K562 (cell line): ENCODE data around the gene SMIM35. TPM values are rescaled to one million over a fixed set of nuclear protein-coding genes. Genes with fewer than 3 reads are reported as not detected.

ENCODE experiments used
- ATAC-seq: fragments of 200-7000 bp; cut with Tn5 transposase; 3 replicates; pipeline ENCODE4 v1.9.1; 2020; ENCODE audit warnings: moderate library complexity
- BruUV-seq: library from RNA; stranded (reverse); fragments of 400-500 nt; replicated peaks from 2 replicates; lab custom pipeline; 2021; lab: Mats Ljungman, UMichigan
- CTCF ChIA-PET: fragments of 300-600 bp; formaldehyde crosslinking; extraction: SDS; loops from one replicate; lab custom pipeline; 2021; ENCODE audit warnings: low intra/inter-chr PET ratio; lab: Yijun Ruan, JAX
- POLR2A ChIA-PET: fragments of 300-600, 350-650 bp; sonication (Branson Sonifier 250); formaldehyde crosslinking; extraction: SDS; loops from one replicate; lab custom pipeline; 2021; ENCODE audit warnings: antibody characterized with exemption, inconsistent platforms; lab: Yijun Ruan, JAX
- DNase-seq, 4 experiments: peaks; one replicate each; pipeline versions ENCODE4 v3.0.0 to v3.0.0-alpha.2; 2011 to 2018; ENCODE audit warnings: low spot score in 3 of 4, mixed read lengths in 3 of 4; ENCODE audit errors: extremely low read depth in 1 of 4
- FAIRE-seq: peaks from 2 replicates; lab custom pipeline; 2011; peaks lifted over from hg19 to GRCh38; lab: Jason Lieb, UNC
- H2AFZ ChIP-seq: 2 replicates; pipeline ENCODE4 v1.6.0; 2011; ENCODE audit warnings: low read depth, low read length, control low read depth, inconsistent platforms
- H3K27ac ChIP-seq: fragments of 200-600 bp; 3 replicates; pipeline ENCODE4 v1.8.0; 2011; ENCODE audit warnings: low read depth, mild to moderate bottlenecking, control low read depth, inconsistent platforms, low read length, moderate library complexity, mixed read lengths; ENCODE audit errors: extremely low read depth
- H3K27me3 ChIP-seq, 2 experiments: fragments of 300-600 bp in 1 of 2; 2 replicates in 1 of 2; 3 replicates in 1 of 2; pipeline versions ENCODE4 v1.6.0 to v1.8.0; 2011; ENCODE audit warnings: inconsistent platforms in 2 of 2, low read length in 2 of 2, mild to moderate bottlenecking in 1 of 2, mixed read lengths in 1 of 2, moderate library complexity in 1 of 2; ENCODE audit not compliant: control insufficient read depth in 2 of 2, insufficient read depth in 2 of 2
- H3K36me3 ChIP-seq: fragments of 300-600 bp; 3 replicates; pipeline ENCODE4 v1.8.0; 2011; ENCODE audit warnings: mild to moderate bottlenecking, low read length, inconsistent platforms; ENCODE audit not compliant: control insufficient read depth, insufficient read depth
- H3K4me1 ChIP-seq, 2 experiments: fragments of 200-600 bp in 1 of 2; replicated peaks in 1 of 2; 2 replicates in 1 of 2; 3 replicates in 1 of 2; pipeline versions ENCODE4 v1.5.1 to v1.8.0; 2011; ENCODE audit warnings: inconsistent platforms in 2 of 2, low read length in 2 of 2, mild to moderate bottlenecking in 1 of 2, mixed read lengths in 1 of 2, moderate library complexity in 1 of 2; ENCODE audit not compliant: control insufficient read depth in 2 of 2, insufficient read depth in 2 of 2
- H3K4me2 ChIP-seq: 2 replicates; pipeline ENCODE4 v1.6.1; 2011; ENCODE audit warnings: low read length, control low read depth, inconsistent platforms, mixed read lengths; ENCODE audit not compliant: insufficient read depth
- H3K4me3 ChIP-seq: fragments of 200-600 bp; sonication (generic), shearing (Covaris generic); 2 replicates; pipeline ENCODE4 v1.5.1; 2016; ENCODE audit warnings: control low read depth, inconsistent platforms
- H3K79me2 ChIP-seq: fragments of 200-600 bp; 3 replicates; pipeline ENCODE4 v1.8.0; 2011; ENCODE audit warnings: low read length, inconsistent platforms; ENCODE audit not compliant: control insufficient read depth, insufficient read depth
- H3K9ac ChIP-seq, 2 experiments: 2 replicates each; pipeline versions ENCODE4 v1.6.0 to v1.6.1; 2011; ENCODE audit warnings: low read depth in 2 of 2, low read length in 2 of 2, control low read depth in 1 of 2, inconsistent platforms in 1 of 2, mild to moderate bottlenecking in 1 of 2, mixed read lengths in 1 of 2; ENCODE audit not compliant: insufficient read depth in 1 of 2
- H3K9me1 ChIP-seq: one replicate; pipeline ENCODE4 v1.6.0; 2011; ENCODE audit warnings: inconsistent platforms, mild to moderate bottlenecking, low read length, moderate library complexity; ENCODE audit not compliant: control insufficient read depth, insufficient read depth
- H3K9me3 ChIP-seq: replicated peaks from 2 replicates; pipeline ENCODE4 v1.5.1; 2011; ENCODE audit warnings: low read depth, low read length, inconsistent platforms; ENCODE audit not compliant: control insufficient read depth, insufficient read depth
- H4K20me1 ChIP-seq: replicated peaks from 2 replicates; pipeline ENCODE4 v1.6.1; 2011; ENCODE audit warnings: low read length, inconsistent platforms, mixed read lengths; ENCODE audit not compliant: control insufficient read depth, insufficient read depth
- ATF2 ChIP-seq: sonication (generic); formaldehyde crosslinking; IDR thresholded peaks from 2 replicates; pipeline ENCODE4 v1.8.1; 2022; ENCODE audit warnings: missing genetic modification reagents
- CTBP1 ChIP-seq: fragments of 450-650 bp; IDR thresholded peaks from 2 replicates; pipeline ENCODE4 v1.6.1; 2016; ENCODE audit warnings: borderline replicate concordance
- MBD1 ChIP-seq: fragments of 250-450 bp; sonication (Bioruptor Pico); IDR thresholded peaks from 2 replicates; pipeline ENCODE4 v1.8.0; 2022; ENCODE audit warnings: inconsistent platforms
- MEIS2 ChIP-seq: fragments of 450-650 bp; IDR thresholded peaks from 2 replicates; pipeline ENCODE4 v1.6.1; 2014; ENCODE audit warnings: mild to moderate bottlenecking; ENCODE audit not compliant: partially characterized antibody
- POLR2AphosphoS2 ChIP-seq: IDR thresholded peaks from 2 replicates; pipeline ENCODE4 v1.6.1; 2012; ENCODE audit warnings: low read length, improper control_type of control experiment
- ZNF780A ChIP-seq: fragments of 250-450 bp; sonication (Bioruptor Pico); IDR thresholded peaks from 2 replicates; pipeline ENCODE4 v1.5.0; 2021; ENCODE audit warnings: mild to moderate bottlenecking
- WGBS: fragments of 100-300 bp; shearing (Covaris generic); methylation state at CpG from one replicate; pipeline ENCODE4 v1.1.6; 2016; ENCODE audit warnings: low coverage, mixed read lengths; ENCODE audit not compliant: insufficient coverage; ENCODE audit errors: missing lambda C conversion rate; 5-methylcytosine and 5-hydroxymethylcytosine counted together
- in situ Hi-C: fragments of 300-500 bp; cut with MboI; formaldehyde crosslinking; loops from 4 replicates; pipeline ENCODE4 v1.15.0; 2018; ENCODE audit warnings: inconsistent platforms, mixed read lengths
- intact Hi-C: fragments of 100-400 bp; cut with micrococcal nuclease; formaldehyde crosslinking; loops from 2 replicates; pipeline ENCODE4 v1.14.2; 2022
- polyA plus RNA-seq, 8 experiments: library from polyadenylated mRNA; depleted of rRNA in 4 of 8; stranded (reverse) in 5 of 8; unstranded in 3 of 8; fragments of >200 nt; fragmentation: Nextera tagmentation in 2 of 8; fragmentation: Illumina TruSeq in 1 of 8; extraction: Ambion mirVana in 2 of 8; extraction: Trizol in 1 of 8; gene quantifications; 2 replicates each; pipeline versions ENCODE4 v1.2.1 to v1.2.3, GENCODE V29; 2011 to 2014; ENCODE audit warnings: inconsistent platforms in 1 of 8, missing spikeins in 1 of 8
- total RNA-seq, 7 experiments: library from RNA; depleted of rRNA in 6 of 7; stranded (reverse); fragments of >200 nt in 6 of 7; fragmentation: Illumina TruSeq in 2 of 7; extraction: Trizol in 2 of 7; gene quantifications; 2 replicates each; pipeline versions ENCODE4 v1.2.1 to v1.2.3, GENCODE V29; 2011 to 2021; ENCODE audit warnings: low replicate concordance in 1 of 7
- TF ChIP-seq, protein P1 (sequence below): fragments of 250-450 bp; sonication (Bioruptor Pico); IDR thresholded peaks from 2 replicates; pipeline ENCODE4 v1.5.0; 2021

The SMIM35 gene
- total and polyA plus RNA-seq, 9 of the 15 experiments (the other 6 are each of a cell fraction or from before 2014, with no cell fraction given): 0.03 TPM; not detected in 7

- Histone ChIP-seq H4K20me1 (no peaks in the 10 kb centered on the region), H3K4me3 (no peak overlapping the region), H3K79me2 (no peaks in the 10 kb centered on the region), H3K9me1 (no peaks in the 10 kb centered on the region), H2AFZ (no peak overlapping the region), H3K9me3 (no peaks in the 10 kb centered on the region), H3K27me3 (peaks cover 17 to 44% of the 10 kb centered on the region in 2 experiments; a peak in 4 of 5 replicates), H3K4me2 (no peak overlapping the region), H3K9ac (0 out of 4 replicates have a peak overlapping the region, but pooled peaks of 1 of the 2 experiments have one; percentile 42)
- intact Hi-C loops (no loop called here), in situ Hi-C loops (loop anchor here (5.0 to 10.0 kb wide), 2 partner anchors 110 to 633 kb away; no protein-coding TSS in a partner anchor)
- BruUV-seq: no TSS peak
- ChIA-PET CTCF (no interaction called here), POLR2A (no interaction called here)
- 3% methylated on average over 14 of the region's 14 CpGs for WGBS
- FAIRE-seq (no peak), ATAC-seq (no peak), DNase-seq (no peak)
- no peak for TF ChIP-seq MBD1
- TF ChIP-seq, protein P1, sequence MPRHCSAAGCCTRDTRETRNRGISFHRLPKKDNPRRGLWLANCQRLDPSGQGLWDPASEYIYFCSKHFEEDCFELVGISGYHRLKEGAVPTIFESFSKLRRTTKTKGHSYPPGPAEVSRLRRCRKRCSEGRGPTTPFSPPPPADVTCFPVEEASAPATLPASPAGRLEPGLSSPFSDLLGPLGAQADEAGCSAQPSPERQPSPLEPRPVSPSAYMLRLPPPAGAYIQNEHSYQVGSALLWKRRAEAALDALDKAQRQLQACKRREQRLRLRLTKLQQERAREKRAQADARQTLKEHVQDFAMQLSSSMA (CRISPR knock-in tag): no peak
- no peak for TF ChIP-seq ZNF780A
- TF ChIP-seq POLR2AphosphoS2: no peak
- TF ChIP-seq ATF2: no peak
- peak; percentile 25; the same call in 1 of the 2 replicates for TF ChIP-seq CTBP1
- peak; percentile 8 for TF ChIP-seq MEIS2
- TF ChIP-seq, all 486 proteins: peak for 2
- Histone ChIP-seq H3K27ac (no peak overlapping the region), H3K36me3 (no peaks in the 10 kb centered on the region), H3K4me1 (peaks cover 13 to 29% of the 10 kb centered on the region in 2 experiments)
Measured at GRCh38 chr11:118057251-118058145, 29.3 kb downstream of the SMIM35 start.
